Aorta (tissue), 5 donors: ENCODE data around the gene PAPPA2. TPM values are rescaled to one million over a fixed set of nuclear protein-coding genes. Genes with fewer than 3 reads are reported as not detected.

Experiments used
- ATAC-seq: fragments of 200-7000 bp; cut with Tn5 transposase; one replicate; pipeline ENCODE4 v1.9.1; 2022; ENCODE audit warnings: moderate library complexity; ENCODE audit not compliant: low FRiP score
- DNase-seq, 2 donors: peaks; one replicate each; pipeline ENCODE4 v3.0.0-alpha.2; 2020
- H3K27ac ChIP-seq, 2 donors: one replicate each; pipeline ENCODE4 v1.5.1; 2013; ENCODE audit warnings: low read length in 2 of 2, mild to moderate bottlenecking in 2 of 2, moderate library complexity in 2 of 2, control low read depth in 1 of 2, inconsistent platforms in 1 of 2, low read depth in 1 of 2
- H3K27me3 ChIP-seq, 2 donors: one replicate each; pipeline ENCODE4 v1.6.1; 2013; ENCODE audit warnings: control low read depth in 1 of 2, low read length in 1 of 2, mild to moderate bottlenecking in 1 of 2, moderate library complexity in 1 of 2; ENCODE audit not compliant: insufficient read depth in 2 of 2, control insufficient read depth in 1 of 2
- H3K36me3 ChIP-seq, 2 donors: one replicate each; pipeline ENCODE4 v1.6.1; 2013; ENCODE audit warnings: control low read depth in 1 of 2, low read length in 1 of 2, mild to moderate bottlenecking in 1 of 2; ENCODE audit not compliant: insufficient read depth in 2 of 2, control insufficient read depth in 1 of 2
- H3K4me1 ChIP-seq, 2 donors: one replicate each; pipeline ENCODE4 v1.6.1; 2013; ENCODE audit warnings: low read length in 2 of 2, control low read depth in 1 of 2, mild to moderate bottlenecking in 1 of 2, moderate library complexity in 1 of 2; ENCODE audit not compliant: insufficient read depth in 2 of 2, control insufficient read depth in 1 of 2
- H3K4me3 ChIP-seq, 2 donors: one replicate each; pipeline ENCODE4 v1.5.1; 2013; ENCODE audit warnings: low read length in 2 of 2, control low read depth in 1 of 2, mild to moderate bottlenecking in 1 of 2
- H3K9me3 ChIP-seq: one replicate; pipeline ENCODE4 v1.6.1; 2013; ENCODE audit warnings: mild to moderate bottlenecking, low read length; ENCODE audit not compliant: control insufficient read depth
- WGBS, 2 donors: extraction: QIAGEN DNeasy Blood & Tissue Kit; methylation state at CpG; one replicate each; pipeline ENCODE4 v1.1.7; 2013; 5-methylcytosine and 5-hydroxymethylcytosine counted together
- intact Hi-C, 2 donors: fragments of 100-400 bp; cut with DNase I; formaldehyde crosslinking; loops; one replicate each; pipeline versions ENCODE4 v1.14.2 to v1.15.0; 2022
- polyA plus RNA-seq, 2 donors: library from polyadenylated mRNA; stranded (reverse); fragments of 200-250 nt; gene quantifications; one replicate each; pipeline ENCODE4 v1.2.3, GENCODE V29; 2013
- total RNA-seq, 2 donors: library from RNA; stranded (reverse); fragmentation: NEBNext Ultra II Directional; extraction: Animal tissue kit (Norgen Biotek cat#: 25700); gene quantifications; one replicate each; pipeline ENCODE4 v1.2.1, GENCODE V29; 2021
- donor health status: healthy with polysubstance abuse.
- donor health status: Bipolar disorder and iron deficiency.
- donor health status: DM: no; HTN: no; CAD: no.
- donor health status: DM: no; HTN: no; CAD: no.
- donor health status: DM: yes; HTN: yes; CAD: no.

Gene PAPPA2
- total and polyA plus RNA-seq, 4 donors = 3.5 to 4.3 TPM; not detected in 2

- H3K9me3 ChIP-seq = peaks cover 1% of the 10 kb centered on the region
- H3K4me3 ChIP-seq = no peak overlapping the region
- H3K36me3 ChIP-seq = no peaks in the 10 kb centered on the region
- H3K4me1 ChIP-seq = no peaks in the 10 kb centered on the region
- intact Hi-C loops = no loop called here
- no peak overlapping the region for H3K27ac ChIP-seq
- no peak for ATAC-seq
- WGBS, 2 donors = 72 to 77% methylated on average over 4 of the region's 4 CpGs
- no peak for DNase-seq
- H3K27me3 ChIP-seq = no peaks in the 10 kb centered on the region
Measured at GRCh38 chr1:176517484-176517883, 54.5 kb downstream of the PAPPA2 start.

- H3K36me3 ChIP-seq = no peaks in the 10 kb centered on the region
- H3K4me1 ChIP-seq = no peaks in the 10 kb centered on the region
- H3K4me3 ChIP-seq = no peak overlapping the region
- intact Hi-C loops = no loop called here
- DNase-seq (no peak), ATAC-seq (no peak)
- peaks cover 4% of the 10 kb centered on the region for H3K9me3 ChIP-seq
- no peaks in the 10 kb centered on the region for H3K27me3 ChIP-seq
- 86 to 88% methylated on average over 1 of the region's 1 CpG for WGBS, 2 donors
- H3K27ac ChIP-seq = no peak overlapping the region
Measured at GRCh38 chr1:176521211-176521610, 58.2 kb downstream of the PAPPA2 start.

GRCh38 chr1:176522310-176522845 is 59.4 kb downstream of the PAPPA2 start:
- 75 to 78% methylated on average over 3 of the region's 3 CpGs for WGBS, 2 donors
- Histone ChIP-seq H3K9me3 (peaks cover 4% of the 10 kb centered on the region), H3K4me1 (no peaks in the 10 kb centered on the region), H3K27ac (no peak overlapping the region), H3K36me3 (no peaks in the 10 kb centered on the region), H3K27me3 (peaks cover 0 to 1% of the 10 kb centered on the region in 2 donors), H3K4me3 (no peak overlapping the region)
- ATAC-seq (no peak), DNase-seq (no peak)
- intact Hi-C loops = no loop called here

- intact Hi-C loops = no loop called here
- H3K36me3 ChIP-seq = no peaks in the 10 kb centered on the region
- H3K27me3 ChIP-seq = peaks cover 0 to 1% of the 10 kb centered on the region in 2 donors
- ATAC-seq = no peak
- H3K9me3 ChIP-seq = peaks cover 3% of the 10 kb centered on the region
- WGBS, 2 donors = 38 to 45% methylated on average over 7 of the region's 7 CpGs
- H3K4me1 ChIP-seq = peaks cover 1 to 3% of the 10 kb centered on the region in 2 donors
- H3K27ac ChIP-seq = no peak overlapping the region
- DNase-seq = no peak
- no peak overlapping the region for H3K4me3 ChIP-seq
Measured at GRCh38 chr1:176529395-176530090, 66.6 kb downstream of the PAPPA2 start.

GRCh38 chr1:176531036-176531435 is 68.1 kb downstream of the PAPPA2 start:
- Histone ChIP-seq H3K9me3 (peaks cover 2% of the 10 kb centered on the region), H3K4me1 (peaks cover 1 to 3% of the 10 kb centered on the region in 2 donors), H3K4me3 (no peak overlapping the region), H3K27ac (no peak overlapping the region), H3K27me3 (peaks cover 0 to 1% of the 10 kb centered on the region in 2 donors), H3K36me3 (no peaks in the 10 kb centered on the region)
- DNase-seq (no peak), ATAC-seq (no peak)
- intact Hi-C loops = no loop called here
- WGBS, 2 donors = 84 to 87% methylated on average over 2 of the region's 2 CpGs

- DNase-seq (no peak), ATAC-seq (no peak)
- Histone ChIP-seq H3K4me3 (no peak overlapping the region), H3K36me3 (no peaks in the 10 kb centered on the region), H3K27ac (no peak overlapping the region), H3K27me3 (no peaks in the 10 kb centered on the region), H3K9me3 (no peaks in the 10 kb centered on the region), H3K4me1 (peaks cover 1 to 3% of the 10 kb centered on the region in 2 donors)
- intact Hi-C loops = no loop called here
- 77 to 83% methylated on average over 16 of the region's 16 CpGs for WGBS, 2 donors
Measured at GRCh38 chr1:176531921-176532897, 69.2 kb downstream of the PAPPA2 start.

- Histone ChIP-seq H3K27me3 (no peaks in the 10 kb centered on the region), H3K27ac (no peak overlapping the region), H3K9me3 (no peaks in the 10 kb centered on the region), H3K4me3 (no peak overlapping the region), H3K36me3 (no peaks in the 10 kb centered on the region), H3K4me1 (peaks cover 1 to 3% of the 10 kb centered on the region in 2 donors)
- WGBS, 2 donors = 74 to 89% methylated on average over 1 of the region's 1 CpG
- DNase-seq (no peak), ATAC-seq (no peak)
- intact Hi-C loops = no loop called here
Measured at GRCh38 chr1:176533020-176533419, 70.0 kb downstream of the PAPPA2 start.

GRCh38 chr1:176536588-176536987 is 73.6 kb downstream of the PAPPA2 start:
- intact Hi-C loops = no loop called here
- Histone ChIP-seq H3K4me1 (peaks cover 1 to 3% of the 10 kb centered on the region in 2 donors), H3K9me3 (peaks cover 1% of the 10 kb centered on the region), H3K36me3 (no peaks in the 10 kb centered on the region), H3K4me3 (no peak overlapping the region), H3K27ac (no peak overlapping the region), H3K27me3 (peaks cover 0 to 2% of the 10 kb centered on the region in 2 donors)
- ATAC-seq (no peak), DNase-seq (no peak)
- 91% methylated on average over 2 of the region's 2 CpGs for WGBS, 2 donors
